Gastrocnemius medialis (tissue), 4 donors: ENCODE measurements around the gene SLAMF7. TPM values are rescaled to one million over a fixed set of nuclear protein-coding genes. Genes with fewer than 3 reads are reported as not detected.

Experiments
- ATAC-seq, 2 donors: fragments of 150-250 bp; one replicate each; pipeline ENCODE4 v1.9.1; 2016
- DNase-seq, 2 donors: peaks; one replicate each; pipeline ENCODE4 v3.0.0-alpha.2; 2019
- H3K27ac ChIP-seq, 4 donors: fragments of 200-600 bp; sonication (generic); 1 replicate in 1 of 4; 2 replicates in 3 of 4; pipeline ENCODE4 v1.5.1; 2016 to 2018; ENCODE audit warnings: mild to moderate bottlenecking in 2 of 4, moderate library complexity in 1 of 4
- H3K27me3 ChIP-seq, 3 donors: fragments of 200-600 bp; sonication (generic) in 2 of 3; 1 replicate in 1 of 3; 2 replicates in 2 of 3; pipeline versions ENCODE4 v1.5.1 to v1.6.0; 2016 to 2019; ENCODE audit warnings: mild to moderate bottlenecking in 1 of 3, moderate library complexity in 1 of 3
- H3K36me3 ChIP-seq, 2 donors: fragments of 200-600 bp; sonication (generic) in 1 of 2; one replicate each; pipeline ENCODE4 v1.5.1; 2017 to 2018
- H3K4me1 ChIP-seq, 2 donors: fragments of 200-600 bp; sonication (generic) in 1 of 2; one replicate each; pipeline ENCODE4 v1.5.1; 2016 to 2017; ENCODE audit warnings: mild to moderate bottlenecking in 2 of 2
- H3K4me3 ChIP-seq, 4 donors: fragments of 200-600 bp; sonication (generic) in 3 of 4; 1 replicate in 1 of 4; 2 replicates in 3 of 4; pipeline ENCODE4 v1.5.1; 2016 to 2019; ENCODE audit warnings: mild to moderate bottlenecking in 2 of 4
- H3K9me3 ChIP-seq, 3 donors: fragments of 200-600 bp; sonication (generic) in 2 of 3; 1 replicate in 1 of 3; 2 replicates in 2 of 3; pipeline ENCODE4 v1.5.1; 2016 to 2019
- CTCF ChIP-seq, 5 experiments: fragments of 450-650 bp in 3 of 5; fragments of 200-600 bp in 2 of 5; sonication (generic) in 2 of 5; IDR thresholded peaks in 4 of 5; conservative IDR thresholded peaks in 1 of 5; 1 replicate in 4 of 5; 2 replicates in 1 of 5; pipeline ENCODE4 v1.5.1; 2016 to 2019; ENCODE audit warnings: antibody characterized with exemption in 5 of 5, mild to moderate bottlenecking in 3 of 5, moderate library complexity in 3 of 5
- POLR2A ChIP-seq, 2 donors: fragments of 450-650 bp; IDR thresholded peaks; one replicate each; pipeline ENCODE4 v1.6.1; 2017; ENCODE audit warnings: antibody characterized with exemption in 2 of 2, mild to moderate bottlenecking in 2 of 2, moderate library complexity in 2 of 2
- in situ Hi-C, 4 donors: fragments of 200-750 bp; cut with MboI; loops; one replicate each; pipeline versions ENCODE4 v1.15.0 to v1.8.0; 2017; ENCODE audit warnings: low sequenced_read_pairs in 4 of 4
- intact Hi-C: fragments of 100-400 bp; cut with DNase I; formaldehyde crosslinking; loops from one replicate; pipeline ENCODE4 v1.15.1; 2023; ENCODE audit warnings: low total_unique reads
- total RNA-seq, 4 donors: library from RNA; depleted of rRNA; stranded (reverse); fragments of >200 nt; gene quantifications; one replicate each; pipeline versions ENCODE4 v1.1.0 to v1.2.3, GENCODE V29; 2016

SLAMF7 gene
- total RNA-seq, 4 donors from 2014 or later, result 0.81 TPM; not detected in 3

GRCh38 chr1:160753594-160753993, 14.5 kb downstream of the SLAMF7 start:
- in situ Hi-C loops, result no loop called here
- Histone ChIP-seq H3K36me3 (no peaks in the 10 kb centered on the region), H3K27me3 (no peaks in the 10 kb centered on the region), H3K4me1 (no peaks in the 10 kb centered on the region), H3K9me3 (no peaks in the 10 kb centered on the region), H3K27ac (no peak overlapping the region), H3K4me3 (no peak overlapping the region)
- DNase-seq (no peak), ATAC-seq (no peak)
- no peak for TF ChIP-seq CTCF (IDR thresholded peaks at IDR 0.05 in 4 of 5, conservative IDR thresholded peaks at IDR 0.05 in 1 of 5)
- no peak for TF ChIP-seq POLR2A (IDR thresholded peaks at IDR 0.05)
- intact Hi-C loops, result no loop called here

GRCh38 chr1:160755461-160755860, 16.4 kb downstream of the SLAMF7 start:
- in situ Hi-C loops (no loop called here), intact Hi-C loops (no loop called here)
- ATAC-seq (no peak), DNase-seq (no peak)
- Histone ChIP-seq H3K4me3 (no peak overlapping the region), H3K4me1 (no peaks in the 10 kb centered on the region), H3K9me3 (no peaks in the 10 kb centered on the region), H3K36me3 (no peaks in the 10 kb centered on the region), H3K27ac (no peak overlapping the region), H3K27me3 (no peaks in the 10 kb centered on the region)
- TF ChIP-seq CTCF (IDR thresholded peaks at IDR 0.05 in 4 of 5, conservative IDR thresholded peaks at IDR 0.05 in 1 of 5), result no peak
- TF ChIP-seq POLR2A (IDR thresholded peaks at IDR 0.05), result no peak

- DNase-seq, result no peak
- Histone ChIP-seq H3K27me3 (no peaks in the 10 kb centered on the region), H3K4me1 (no peaks in the 10 kb centered on the region), H3K27ac (no peak overlapping the region), H3K36me3 (no peaks in the 10 kb centered on the region), H3K4me3 (no peak overlapping the region), H3K9me3 (no peaks in the 10 kb centered on the region)
- TF ChIP-seq POLR2A (IDR thresholded peaks at IDR 0.05) (no peak), CTCF (IDR thresholded peaks at IDR 0.05 in 4 of 5, conservative IDR thresholded peaks at IDR 0.05 in 1 of 5) (no peak)
- no peak for ATAC-seq
- intact Hi-C loops (no loop called here), in situ Hi-C loops (no loop called here)
Observed at GRCh38 chr1:160755911-160756848, 17.1 kb downstream of the SLAMF7 start.

GRCh38 chr1:160756849-160757201, 17.8 kb downstream of the SLAMF7 start:
- Histone ChIP-seq H3K4me3 (no peak overlapping the region), H3K4me1 (no peaks in the 10 kb centered on the region), H3K27ac (no peak overlapping the region), H3K27me3 (no peaks in the 10 kb centered on the region), H3K36me3 (no peaks in the 10 kb centered on the region), H3K9me3 (no peaks in the 10 kb centered on the region)
- in situ Hi-C loops (no loop called here), intact Hi-C loops (no loop called here)
- TF ChIP-seq POLR2A (IDR thresholded peaks at IDR 0.05) (no peak), CTCF (IDR thresholded peaks at IDR 0.05 in 4 of 5, conservative IDR thresholded peaks at IDR 0.05 in 1 of 5) (no peak)
- no peak for ATAC-seq
- no peak for DNase-seq
